OCI-LY7 (cell line): ENCODE results near the gene RPS14. TPM values are rescaled to one million over a fixed set of nuclear protein-coding genes. Genes with fewer than 3 reads are reported as not detected.
"Not testable (repeated sequence)": the region's sequence is repeated elsewhere in the genome, so short reads cannot be mapped to it uniquely, and the experiment has no call there.

Source experiments
- BruUV-seq: library from RNA; stranded (reverse); fragments of 400-500 nt; replicated peaks from 2 replicates; lab custom pipeline; 2021; lab: Mats Ljungman, UMichigan
- CTCF ChIA-PET: fragments of 300-600 bp; sonication (Branson Sonifier 250); formaldehyde crosslinking; loops from one replicate; lab custom pipeline; 2022; ENCODE audit warnings: antibody characterized with exemption; ENCODE audit not compliant: unreplicated experiment; lab: Charles Lee
- POLR2A ChIA-PET: fragments of 300-600 bp; sonication (Branson Sonifier 250); formaldehyde crosslinking; loops from one replicate; lab custom pipeline; 2022; ENCODE audit warnings: antibody characterized with exemption; lab: Charles Lee
- DNase-seq: peaks from one replicate; pipeline ENCODE4 v3.0.0-alpha.2; 2015; ENCODE audit warnings: low spot score
- H2AFZ ChIP-seq: fragments of 200-600 bp; sonication (generic), shearing (Covaris generic); 2 replicates; pipeline ENCODE4 v1.6.1; 2014; ENCODE audit warnings: mild to moderate bottlenecking, antibody characterized with exemption, low read length, moderate library complexity
- H3K27ac ChIP-seq: fragments of 200-600 bp; sonication (generic); 2 replicates; pipeline ENCODE4 v1.5.1; 2014; ENCODE audit warnings: mixed run types, low read depth, mild to moderate bottlenecking, moderate library complexity, low read length, inconsistent platforms; ENCODE audit not compliant: poor library complexity, severe bottlenecking
- H3K36me3 ChIP-seq: fragments of 200-600 bp; sonication (generic); 2 replicates; pipeline ENCODE4 v1.6.1; 2014; ENCODE audit warnings: mild to moderate bottlenecking, antibody characterized with exemption, low read length, moderate library complexity, mixed read lengths; ENCODE audit not compliant: insufficient read depth
- H3K4me1 ChIP-seq: fragments of 200-600 bp; sonication (generic); 2 replicates; pipeline ENCODE4 v1.5.1; 2014; ENCODE audit warnings: mild to moderate bottlenecking, low read length; ENCODE audit not compliant: insufficient read depth, poor library complexity, severe bottlenecking
- H3K4me2 ChIP-seq: fragments of 200-600 bp; sonication (generic); 2 replicates; pipeline ENCODE4 v1.6.1; 2014; ENCODE audit warnings: mild to moderate bottlenecking, low read length
- H3K4me3 ChIP-seq: fragments of 200-600 bp; sonication (generic); 2 replicates; pipeline ENCODE4 v1.5.1; 2014; ENCODE audit warnings: mild to moderate bottlenecking, low read depth, low read length; ENCODE audit not compliant: poor library complexity, severe bottlenecking
- H3K79me2 ChIP-seq: fragments of 200-600 bp; sonication (generic); 2 replicates; pipeline ENCODE4 v1.6.1; 2016; ENCODE audit warnings: low read depth, mild to moderate bottlenecking, low read length, moderate library complexity, mixed read lengths; ENCODE audit not compliant: insufficient read depth
- H3K9me2 ChIP-seq: fragments of 200-600 bp; sonication (generic); 2 replicates; pipeline ENCODE4 v1.6.1; 2016; ENCODE audit warnings: mild to moderate bottlenecking, low read length, mixed read lengths; ENCODE audit not compliant: insufficient read depth
- H3K9me3 ChIP-seq: fragments of 200-600 bp; sonication (generic); 2 replicates; pipeline ENCODE4 v1.6.1; 2014; ENCODE audit warnings: mild to moderate bottlenecking, mixed run types, low read length, mixed read lengths
- H4K20me1 ChIP-seq: fragments of 200-600 bp; sonication (generic); 2 replicates; pipeline ENCODE4 v1.6.1; 2014; ENCODE audit warnings: mild to moderate bottlenecking, antibody characterized with exemption, low read length, moderate library complexity, mixed read lengths; ENCODE audit not compliant: insufficient read depth
- EZH2phosphoT487 ChIP-seq: fragments of 200-600 bp; sonication (generic); IDR thresholded peaks from 2 replicates; pipeline ENCODE4 v1.6.1; 2018; ENCODE audit warnings: low read depth, borderline replicate concordance, mild to moderate bottlenecking, mixed run types, antibody characterized with exemption, low read length, moderate library complexity, mixed read lengths
- intact Hi-C: fragments of 100-400 bp; cut with micrococcal nuclease; formaldehyde crosslinking; loops from one replicate; pipeline ENCODE4 v1.10.0; 2022; ENCODE audit not compliant: unreplicated experiment
- total RNA-seq, 2 experiments: library from RNA; depleted of rRNA in 1 of 2; stranded (reverse); fragments of >200 nt in 1 of 2; shearing (Covaris generic) in 1 of 2; gene quantifications; 2 replicates each; pipeline ENCODE4 v1.2.3, GENCODE V29; 2014 to 2022
- TF ChIP-seq, protein P1 (sequence below): fragments of 200-600 bp; sonication (generic); conservative IDR thresholded peaks from 2 replicates; pipeline ENCODE4 v1.5.1; 2014; ENCODE audit warnings: mild to moderate bottlenecking, antibody characterized with exemption, low read length, moderate library complexity, mixed read lengths

The RPS14 gene
- total RNA-seq, 2 experiments from 2014 or later, result 2,281 to 2,304 TPM

DNA sequence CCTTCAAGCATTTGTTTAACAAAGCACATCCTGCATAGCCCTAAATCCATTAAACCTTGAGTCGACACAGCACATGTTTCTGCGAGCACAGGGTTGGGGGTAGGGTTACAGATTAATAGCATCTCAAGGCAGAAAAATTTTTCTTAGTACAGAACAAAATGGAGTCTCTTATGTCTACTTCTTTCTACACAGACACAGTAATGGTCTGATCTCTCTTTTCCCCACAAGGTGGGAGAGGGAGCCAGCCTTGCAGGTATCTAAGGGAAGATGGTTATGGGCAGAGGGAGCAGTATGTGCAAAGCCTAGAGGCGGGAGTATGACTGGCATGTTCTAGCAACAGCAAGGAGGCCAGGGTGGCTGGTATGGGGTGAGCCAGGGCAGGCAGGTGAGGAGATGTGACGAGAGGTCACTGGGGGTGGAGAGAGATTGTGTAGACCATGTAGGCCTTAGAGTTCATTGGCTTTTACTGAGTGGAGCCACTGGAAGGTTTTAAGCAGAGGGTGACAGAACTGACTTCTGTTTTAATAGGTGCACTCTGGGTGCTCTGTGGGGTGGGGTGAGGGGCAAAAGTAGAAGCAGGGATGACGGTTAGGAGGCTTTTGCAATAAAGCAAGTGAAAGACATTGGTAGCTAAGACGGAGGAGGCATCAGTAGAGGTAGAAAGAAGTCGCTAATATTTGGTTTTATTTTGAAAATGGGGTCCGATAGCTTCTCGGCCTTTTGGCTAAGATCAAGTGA, 5.1 kb upstream of the RPS14 start:
- Histone ChIP-seq H3K27ac (no peak overlapping the region), H3K4me1 (peaks cover 28% of the 10 kb centered on the region), H3K36me3 (no peaks in the 10 kb centered on the region), H2AFZ (no peak overlapping the region), H3K9me3 (peaks cover 7% of the 10 kb centered on the region; the same call in 1 of the 2 replicates), H3K4me2 (no peak overlapping the region), H3K79me2 (no peaks in the 10 kb centered on the region), H3K9me2 (no peaks in the 10 kb centered on the region), H3K4me3 (no peak overlapping the region), H4K20me1 (no peaks in the 10 kb centered on the region)
- TF ChIP-seq EZH2phosphoT487, result no peak
- TF ChIP-seq, protein P1, sequence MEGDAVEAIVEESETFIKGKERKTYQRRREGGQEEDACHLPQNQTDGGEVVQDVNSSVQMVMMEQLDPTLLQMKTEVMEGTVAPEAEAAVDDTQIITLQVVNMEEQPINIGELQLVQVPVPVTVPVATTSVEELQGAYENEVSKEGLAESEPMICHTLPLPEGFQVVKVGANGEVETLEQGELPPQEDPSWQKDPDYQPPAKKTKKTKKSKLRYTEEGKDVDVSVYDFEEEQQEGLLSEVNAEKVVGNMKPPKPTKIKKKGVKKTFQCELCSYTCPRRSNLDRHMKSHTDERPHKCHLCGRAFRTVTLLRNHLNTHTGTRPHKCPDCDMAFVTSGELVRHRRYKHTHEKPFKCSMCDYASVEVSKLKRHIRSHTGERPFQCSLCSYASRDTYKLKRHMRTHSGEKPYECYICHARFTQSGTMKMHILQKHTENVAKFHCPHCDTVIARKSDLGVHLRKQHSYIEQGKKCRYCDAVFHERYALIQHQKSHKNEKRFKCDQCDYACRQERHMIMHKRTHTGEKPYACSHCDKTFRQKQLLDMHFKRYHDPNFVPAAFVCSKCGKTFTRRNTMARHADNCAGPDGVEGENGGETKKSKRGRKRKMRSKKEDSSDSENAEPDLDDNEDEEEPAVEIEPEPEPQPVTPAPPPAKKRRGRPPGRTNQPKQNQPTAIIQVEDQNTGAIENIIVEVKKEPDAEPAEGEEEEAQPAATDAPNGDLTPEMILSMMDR, result no peak
- intact Hi-C loops, result no loop called here
- CTCF ChIA-PET, result no interaction called here
- POLR2A ChIA-PET, result interaction anchor here (0.6 to 0.7 kb wide), 2 partner anchors 11 to 520 kb away, joined by 4 to 5 read pairs; no protein-coding TSS in a partner anchor
- DNase-seq, result no peak
- no TSS peak for BruUV-seq

DNA sequence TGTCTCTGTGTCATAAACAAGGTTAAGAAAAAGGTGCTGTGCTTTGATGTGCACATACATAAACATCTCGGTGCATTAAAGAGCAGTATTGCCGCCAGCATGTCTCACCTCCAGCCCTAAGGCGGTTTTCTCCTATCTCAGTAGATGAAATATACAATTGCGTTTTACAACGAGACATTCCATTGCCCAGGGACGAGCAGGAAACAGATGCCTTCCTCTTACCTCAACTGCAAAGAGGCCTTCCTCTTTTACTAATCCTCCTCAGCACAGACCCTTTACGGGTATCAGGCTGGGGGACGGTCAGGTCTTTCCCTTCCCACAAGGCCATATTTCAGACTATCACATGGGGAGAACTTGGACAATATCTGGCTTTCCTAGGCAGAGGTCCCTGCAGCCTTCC, 4.5 kb upstream of the RPS14 start:
- H3K9me3 ChIP-seq, CTCF ChIA-PET, BruUV-seq, H3K9me2 ChIP-seq, H2AFZ ChIP-seq, intact Hi-C loops, H3K4me2 ChIP-seq, H3K27ac ChIP-seq, H4K20me1 ChIP-seq, H3K36me3 ChIP-seq, POLR2A ChIA-PET, DNase-seq, H3K79me2 ChIP-seq, H3K4me3 ChIP-seq: not testable (repeated sequence)
- peaks cover 22% of the 10 kb centered on the region for H3K4me1 ChIP-seq

DNA sequence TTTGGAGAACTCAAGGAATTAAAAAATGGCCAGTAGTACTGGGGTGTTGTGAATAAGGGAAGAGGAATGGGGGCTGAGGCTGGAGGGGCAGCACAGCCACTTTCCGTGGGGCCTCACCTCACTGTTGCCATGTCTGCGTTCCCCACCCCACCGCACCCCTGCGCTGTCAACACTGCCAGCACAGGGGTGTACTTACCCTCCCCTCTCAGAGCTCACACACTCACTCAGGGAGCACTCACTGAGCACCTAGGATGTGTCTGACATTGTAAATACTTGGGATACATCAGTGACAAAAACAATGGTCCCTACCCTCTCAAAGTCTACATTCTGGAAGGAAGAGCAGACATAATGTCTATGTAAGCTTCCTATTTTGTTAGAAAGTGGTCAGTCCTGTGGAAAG, 3.4 kb upstream of the RPS14 start:
- Histone ChIP-seq H3K4me3 (no peak overlapping the region), H2AFZ (no peak overlapping the region), H4K20me1 (peaks cover 12% of the 10 kb centered on the region), H3K36me3 (peaks cover 15% of the 10 kb centered on the region), H3K9me2 (no peaks in the 10 kb centered on the region), H3K79me2 (peaks cover 17% of the 10 kb centered on the region), H3K27ac (no peak overlapping the region), H3K4me2 (no peak overlapping the region), H3K4me1 (peaks cover 18% of the 10 kb centered on the region), H3K9me3 (peaks cover 7% of the 10 kb centered on the region; the same call in 1 of the 2 replicates)
- intact Hi-C loops, result no loop called here
- CTCF ChIA-PET, result no interaction called here
- POLR2A ChIA-PET, result interaction anchor here (0.6 kb wide), 1 partner anchor 786 kb away, joined by 4 read pairs; no protein-coding TSS in a partner anchor
- no peak for DNase-seq
- no TSS peak for BruUV-seq
- no peak for TF ChIP-seq EZH2phosphoT487
- TF ChIP-seq, protein P1, result no peak
